ENCODE results near the gene TTC21B.
"Not testable (repeated sequence)": the region's sequence is repeated elsewhere in the genome, so short reads cannot be mapped to it uniquely, and the experiment has no call there.

Gene TTC21B

DNA sequence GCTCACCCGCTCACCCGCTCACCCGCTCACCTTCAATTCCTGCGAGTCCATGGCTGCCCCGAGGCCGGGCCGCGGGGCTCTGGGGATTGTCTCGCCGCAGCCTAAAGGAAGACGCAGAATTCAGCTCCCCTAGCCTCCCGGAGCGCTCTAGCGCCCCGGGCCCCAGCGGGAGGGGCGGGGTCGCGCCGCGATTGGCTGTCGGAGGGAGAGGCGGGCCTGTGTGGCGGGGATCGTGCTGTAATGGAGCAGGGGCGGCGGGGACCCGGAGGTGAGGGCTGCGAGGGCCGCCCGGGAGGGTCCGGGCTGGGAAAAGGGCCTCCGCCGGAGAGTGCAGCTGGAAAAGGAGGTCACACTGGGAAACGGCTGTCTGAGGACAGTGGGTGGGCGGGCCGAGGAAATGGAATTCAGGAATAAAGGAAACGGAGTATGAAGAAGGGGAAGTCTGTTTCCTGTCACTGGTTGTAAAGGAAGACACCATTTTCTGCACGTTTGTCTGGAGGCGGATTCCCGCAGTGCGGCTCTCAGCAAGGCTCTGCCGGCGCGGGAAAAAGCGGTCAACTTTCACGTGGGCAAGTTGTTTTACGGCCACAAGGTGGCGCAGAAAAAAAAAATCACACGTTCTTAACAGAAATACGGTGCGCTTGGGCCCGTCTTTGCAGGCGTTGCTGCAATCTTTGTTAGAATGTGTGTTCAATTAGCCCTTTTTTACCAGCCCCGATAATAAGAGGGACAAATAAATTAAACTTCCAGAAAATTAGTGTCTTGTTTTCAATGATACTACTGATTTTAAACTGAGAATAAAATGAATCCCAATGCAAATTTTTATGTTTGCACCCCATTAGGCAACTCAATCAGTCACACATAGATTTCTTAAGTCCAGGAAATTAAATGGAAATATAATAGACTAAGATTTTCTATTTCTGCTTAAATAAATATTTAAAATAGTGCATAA lies at the start of gene TTC21B:
TTC21B (minus strand) TSS at position 122 of the 952 bp plus-strand sequence; CDS start at position 51, 71 bp downstream.
- no peak for TF ChIP-seq ZNF274 (IDR thresholded peaks at IDR 0.05; ENCODE audit: low read depth, low read length)
- peak within 1 kb of the TSS; percentile 97 for H3K4me3 ChIP-seq (ENCODE audit: low read length)

- no peak for TF ChIP-seq ZNF274 (IDR thresholded peaks at IDR 0.05; ENCODE audit: low read depth, low read length)
- H3K4me3 ChIP-seq (ENCODE audit: low read length): no peak overlapping the region
Observed at GRCh38 chr2:166000401-166000800, 46.8 kb upstream of the TTC21B start.

GRCh38 chr2:165990846-165991245 lies 37.3 kb upstream of the TTC21B start:
- H3K4me3 ChIP-seq (ENCODE audit: low read length): no peak overlapping the region
- TF ChIP-seq ZNF274 (IDR thresholded peaks at IDR 0.05; ENCODE audit: low read depth, low read length): no peak

- TF ChIP-seq ZNF274 (IDR thresholded peaks at IDR 0.05; ENCODE audit: low read depth, low read length): no peak
- H3K4me3 ChIP-seq (ENCODE audit: low read length): no peak overlapping the region
Observed at GRCh38 chr2:165989851-165990250, 36.3 kb upstream of the TTC21B start.

GRCh38 chr2:165985120-165985519 lies 31.5 kb upstream of the TTC21B start:
- TF ChIP-seq ZNF274 (IDR thresholded peaks at IDR 0.05; ENCODE audit: low read depth, low read length): no peak
- no peak overlapping the region for H3K4me3 ChIP-seq (ENCODE audit: low read length)

- H3K4me3 ChIP-seq (ENCODE audit: low read length): not testable (repeated sequence)
Observed at GRCh38 chr2:165972161-165972560, 18.6 kb upstream of the TTC21B start.

DNA sequence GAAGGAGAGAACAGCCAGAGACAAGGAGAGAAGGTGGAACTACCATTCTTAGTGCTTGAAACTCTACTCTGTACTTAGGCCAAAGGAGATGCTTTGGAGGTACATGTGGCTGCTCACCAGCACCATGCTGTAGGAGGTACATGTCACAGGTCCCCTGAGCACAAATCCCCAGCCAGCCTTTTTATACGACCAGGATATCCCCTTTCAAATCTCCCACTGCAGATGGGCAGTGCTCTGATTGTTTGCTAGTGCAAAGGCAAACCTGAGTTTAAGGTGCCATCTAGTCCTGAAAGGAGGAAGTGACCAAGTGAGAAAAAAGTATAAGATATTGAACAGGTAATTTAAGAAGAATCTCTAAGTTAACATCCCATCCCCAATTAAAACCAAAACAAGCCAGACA lies 17.1 kb upstream of the TTC21B start:
- H3K4me3 ChIP-seq (ENCODE audit: low read length): no peak overlapping the region
- TF ChIP-seq ZNF274 (IDR thresholded peaks at IDR 0.05; ENCODE audit: low read depth, low read length): no peak

- no peak for TF ChIP-seq ZNF274 (IDR thresholded peaks at IDR 0.05; ENCODE audit: low read depth, low read length)
Observed at GRCh38 chr2:165969227-165969626, 15.7 kb upstream of the TTC21B start.

DNA sequence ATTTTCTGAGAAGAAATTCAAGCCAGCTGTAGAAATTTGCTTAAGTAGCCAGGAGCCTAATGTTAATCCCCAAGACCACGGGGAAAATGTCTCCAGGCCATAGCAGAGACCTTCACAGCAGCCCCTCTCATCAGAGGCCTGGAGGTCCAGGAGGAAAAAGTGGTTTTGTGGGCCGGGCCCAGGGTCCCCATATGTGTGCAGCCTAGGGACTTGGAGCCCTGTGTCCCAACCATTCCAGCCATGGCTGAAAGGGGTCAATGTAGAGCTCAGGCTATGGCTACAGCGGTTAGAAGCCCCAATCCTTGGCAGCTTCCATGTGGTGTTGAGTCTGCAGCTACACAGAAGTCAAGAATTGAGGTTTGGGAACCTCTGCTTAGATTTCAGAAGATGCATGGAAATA lies 14.2 kb upstream of the TTC21B start:
- no peak for TF ChIP-seq ZNF274 (IDR thresholded peaks at IDR 0.05; ENCODE audit: low read depth, low read length)
- H3K4me3 ChIP-seq (ENCODE audit: low read length): no peak overlapping the region

More at GRCh38 chr2:165969227-165969626, 15.7 kb upstream of the TTC21B start:
- H3K4me3 ChIP-seq (ENCODE audit: low read length): no peak overlapping the region

GRCh38 chr2:165961818-165962217 lies 8.2 kb upstream of the TTC21B start:
- TF ChIP-seq ZNF274 (IDR thresholded peaks at IDR 0.05; ENCODE audit: low read depth, low read length): no peak
- H3K4me3 ChIP-seq (ENCODE audit: low read length): no peak overlapping the region

- no peak for TF ChIP-seq ZNF274 (IDR thresholded peaks at IDR 0.05; ENCODE audit: low read depth, low read length)
- no peak overlapping the region for H3K4me3 ChIP-seq (ENCODE audit: low read length)
Observed at GRCh38 chr2:165959371-165959770, 5.8 kb upstream of the TTC21B start.

- TF ChIP-seq ZNF274 (IDR thresholded peaks at IDR 0.05; ENCODE audit: low read depth, low read length): no peak
- no peak overlapping the region for H3K4me3 ChIP-seq (ENCODE audit: low read length)
Observed at GRCh38 chr2:165958313-165958960, 4.9 kb upstream of the TTC21B start.

DNA sequence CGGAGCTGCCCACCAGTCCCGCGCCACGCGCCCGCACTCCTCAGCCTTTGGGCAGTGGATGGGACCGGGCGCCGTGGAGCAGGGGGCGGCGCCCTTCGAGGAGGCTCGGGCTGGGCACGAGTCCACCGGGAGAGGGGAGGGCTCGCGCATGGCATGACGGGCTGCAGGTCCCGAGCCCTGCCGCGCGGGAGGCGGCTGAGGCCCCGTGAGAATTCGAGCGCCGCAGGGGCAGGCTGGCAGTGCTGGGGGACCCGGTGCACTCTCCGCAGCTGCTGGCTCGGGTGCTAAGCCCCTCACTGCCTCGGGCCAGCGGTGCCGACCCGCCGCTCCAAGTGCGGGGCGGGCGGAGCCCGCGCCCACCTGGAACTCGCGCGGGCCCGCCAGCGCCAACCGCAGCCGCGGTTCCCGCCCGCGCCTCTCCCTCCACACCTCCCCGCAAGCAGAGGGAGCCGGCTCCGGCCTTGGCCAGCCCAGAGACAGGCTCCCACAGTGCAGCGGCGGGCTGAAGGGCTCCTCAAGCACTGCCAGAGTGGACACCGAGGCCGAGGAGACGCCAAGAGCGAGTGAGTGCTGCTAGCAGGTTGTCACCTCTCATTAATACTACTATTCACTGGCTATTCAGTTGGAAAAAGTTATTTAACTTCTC lies 3.6 kb upstream of the TTC21B start:
- no peak overlapping the region for H3K4me3 ChIP-seq (ENCODE audit: low read length)
- no peak for TF ChIP-seq ZNF274 (IDR thresholded peaks at IDR 0.05; ENCODE audit: low read depth, low read length)

DNA sequence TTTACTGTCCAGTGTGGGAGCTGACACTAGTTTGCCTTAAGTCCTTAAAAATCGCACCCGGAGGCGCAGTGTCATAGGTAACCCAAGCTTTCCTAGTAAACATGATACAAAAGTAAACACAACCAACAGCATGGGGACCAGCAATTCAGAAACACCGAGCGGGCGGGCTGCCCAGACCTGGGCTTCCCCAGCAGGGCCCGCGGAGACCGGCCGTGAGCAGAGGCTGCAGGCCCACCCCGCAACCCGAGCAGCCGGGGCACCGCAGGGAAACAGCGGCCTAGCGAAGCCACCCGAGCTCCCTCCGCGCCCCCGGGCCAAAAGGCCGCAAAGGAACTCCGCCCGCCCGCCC lies 296 bp downstream of the TTC21B start:
- no peak for TF ChIP-seq ZNF274 (IDR thresholded peaks at IDR 0.05; ENCODE audit: low read depth, low read length)
- peak overlapping the region; percentile 97 for H3K4me3 ChIP-seq (ENCODE audit: low read length)
